Mesendoderm (in vitro differentiated cells): ENCODE data around the gene BLVRB.
"Not testable (repeated sequence)": the region's sequence is repeated elsewhere in the genome, so short reads cannot be mapped to it uniquely, and the experiment has no call there.

ENCODE experiments used
- DNase-seq: peaks from one replicate; pipeline ENCODE4 v3.0.0; 2013
- H2AK5ac ChIP-seq: 2 replicates; pipeline ENCODE4 v1.6.1; 2013; ENCODE audit warnings: low read length, inconsistent platforms
- H2BK120ac ChIP-seq: 2 replicates; pipeline ENCODE4 v1.6.1; 2013; ENCODE audit warnings: low read depth, mild to moderate bottlenecking, low read length, moderate library complexity, mixed read lengths
- H2BK15ac ChIP-seq: replicated peaks from 2 replicates; pipeline ENCODE4 v1.6.1; 2013; ENCODE audit warnings: low read depth, mild to moderate bottlenecking, moderate library complexity
- H2BK5ac ChIP-seq: 2 replicates; pipeline ENCODE4 v1.6.1; 2013; ENCODE audit warnings: low read length, inconsistent platforms
- H3K18ac ChIP-seq: 2 replicates; pipeline ENCODE4 v1.6.1; 2013; ENCODE audit warnings: mild to moderate bottlenecking, low read length, mixed read lengths
- H3K23ac ChIP-seq: one replicate; pipeline ENCODE4 v1.6.1; 2013; ENCODE audit warnings: low read length
- H3K27ac ChIP-seq: 2 replicates; pipeline ENCODE4 v1.5.1; 2013; ENCODE audit warnings: low read depth, mild to moderate bottlenecking, inconsistent platforms, low read length, moderate library complexity
- H3K27me3 ChIP-seq: 2 replicates; pipeline ENCODE4 v1.6.1; 2013; ENCODE audit warnings: low read length, control low read depth, mild to moderate bottlenecking, inconsistent platforms; ENCODE audit not compliant: insufficient read depth, poor library complexity
- H3K36me3 ChIP-seq: 2 replicates; pipeline ENCODE4 v1.6.1; 2013; ENCODE audit warnings: low read length, inconsistent platforms; ENCODE audit not compliant: control insufficient read depth, insufficient read depth
- H3K4ac ChIP-seq: one replicate; pipeline ENCODE4 v1.6.1; 2013; ENCODE audit warnings: low read depth, mild to moderate bottlenecking, low read length, moderate library complexity
- H3K4me1 ChIP-seq: 2 replicates; pipeline ENCODE4 v1.6.1; 2013; ENCODE audit warnings: low read depth, low read length, inconsistent platforms; ENCODE audit not compliant: control insufficient read depth
- H3K4me2 ChIP-seq: 2 replicates; pipeline ENCODE4 v1.6.1; 2013; ENCODE audit warnings: low read length
- H3K4me3 ChIP-seq: 2 replicates; pipeline ENCODE4 v1.5.1; 2013; ENCODE audit warnings: mild to moderate bottlenecking, low read length
- H3K56ac ChIP-seq: one replicate; pipeline ENCODE4 v1.6.1; 2013; ENCODE audit warnings: low read length
- H3K79me1 ChIP-seq: 2 replicates; pipeline ENCODE4 v1.6.1; 2013; ENCODE audit warnings: low read length, inconsistent platforms
- H3K79me2 ChIP-seq: 2 replicates; pipeline ENCODE4 v1.6.1; 2013; ENCODE audit warnings: mild to moderate bottlenecking, low read length; ENCODE audit not compliant: control insufficient read depth, insufficient read depth
- H3K9ac ChIP-seq: 2 replicates; pipeline ENCODE4 v1.6.1; 2013; ENCODE audit warnings: low read length, inconsistent platforms
- H4K5ac ChIP-seq: one replicate; pipeline ENCODE4 v1.6.1; 2013; ENCODE audit warnings: low read length
- H4K8ac ChIP-seq: one replicate; pipeline ENCODE4 v1.6.1; 2013; ENCODE audit warnings: low read depth, mild to moderate bottlenecking, control low read depth, low read length, moderate library complexity
- WGBS: extraction: QIAGEN DNeasy Blood & Tissue Kit; methylation state at CpG from one replicate; pipeline ENCODE4 v1.1.7; 2013; ENCODE audit warnings: low lambda C conversion rate, missing lambda C conversion rate; ENCODE audit not compliant: insufficient coverage; ENCODE audit errors: extremely low coverage; 5-methylcytosine and 5-hydroxymethylcytosine counted together

The BLVRB gene

GRCh38 chr19:40502647-40503319 lies 37.2 kb upstream of the BLVRB start:
- WGBS = no CpG with 5 or more reads among the region's 6 CpGs
- Histone ChIP-seq H3K9ac (no peak overlapping the region), H3K4ac (no peak overlapping the region), H3K4me2 (no peak overlapping the region), H3K36me3 (no peaks in the 10 kb centered on the region), H4K8ac (no peak overlapping the region), H2BK5ac (no peak overlapping the region), H3K4me3 (no peak overlapping the region), H3K56ac (no peak overlapping the region), H3K27me3 (no peaks in the 10 kb centered on the region), H3K79me1 (no peaks in the 10 kb centered on the region), H3K4me1 (no peaks in the 10 kb centered on the region), H2AK5ac (no peak overlapping the region), H2BK120ac (no peak overlapping the region), H3K18ac (no peak overlapping the region), H4K5ac (no peak overlapping the region), H3K23ac (no peak overlapping the region), H2BK15ac (no peak overlapping the region), H3K27ac (no peak overlapping the region), H3K79me2 (no peaks in the 10 kb centered on the region)
- peak; percentile 69 for DNase-seq

- H3K18ac ChIP-seq = no peak overlapping the region
- H3K79me2 ChIP-seq = no peaks in the 10 kb centered on the region
- H3K27ac ChIP-seq = no peak overlapping the region
- H2AK5ac ChIP-seq = no peak overlapping the region
- no peak overlapping the region for H3K4me2 ChIP-seq
- no CpG with 5 or more reads among the region's 13 CpGs for WGBS
- no peak overlapping the region for H3K9ac ChIP-seq
- no peaks in the 10 kb centered on the region for H3K27me3 ChIP-seq
- H3K4ac ChIP-seq = no peak overlapping the region
- no peaks in the 10 kb centered on the region for H3K36me3 ChIP-seq
- no peaks in the 10 kb centered on the region for H3K4me1 ChIP-seq
- H3K4me3 ChIP-seq = no peak overlapping the region
- no peak for DNase-seq
- H3K56ac ChIP-seq = no peak overlapping the region
- no peak overlapping the region for H2BK120ac ChIP-seq
- H2BK5ac ChIP-seq = no peak overlapping the region
- no peak overlapping the region for H4K5ac ChIP-seq
- no peak overlapping the region for H4K8ac ChIP-seq
- no peaks in the 10 kb centered on the region for H3K79me1 ChIP-seq
- H3K23ac ChIP-seq = no peak overlapping the region
- H2BK15ac ChIP-seq = no peak overlapping the region
Measured at GRCh38 chr19:40502081-40502480, 36.5 kb upstream of the BLVRB start.

- Histone ChIP-seq H2BK15ac (no peak overlapping the region), H2BK5ac (no peak overlapping the region), H3K79me2 (no peaks in the 10 kb centered on the region), H3K4ac (no peak overlapping the region), H3K27ac (no peak overlapping the region), H2AK5ac (no peak overlapping the region), H3K79me1 (no peaks in the 10 kb centered on the region), H4K5ac (no peak overlapping the region), H4K8ac (no peak overlapping the region), H3K4me1 (no peaks in the 10 kb centered on the region), H3K56ac (no peak overlapping the region), H3K9ac (no peak overlapping the region), H3K27me3 (no peaks in the 10 kb centered on the region), H3K36me3 (no peaks in the 10 kb centered on the region), H2BK120ac (no peak overlapping the region), H3K23ac (no peak overlapping the region), H3K4me2 (no peak overlapping the region), H3K4me3 (no peak overlapping the region), H3K18ac (no peak overlapping the region)
- no CpG with 5 or more reads among the region's 4 CpGs for WGBS
- no peak for DNase-seq
Measured at GRCh38 chr19:40501599-40501998, 36.1 kb upstream of the BLVRB start.

- not testable (repeated sequence) for H3K56ac ChIP-seq, H3K23ac ChIP-seq, H2BK5ac ChIP-seq, H3K36me3 ChIP-seq, H3K79me1 ChIP-seq, H3K27me3 ChIP-seq, H3K4me3 ChIP-seq, DNase-seq, H3K18ac ChIP-seq, H2BK120ac ChIP-seq, H3K9ac ChIP-seq, H2AK5ac ChIP-seq, H3K79me2 ChIP-seq, H4K8ac ChIP-seq, H4K5ac ChIP-seq, H3K4me2 ChIP-seq, H3K4ac ChIP-seq, H3K27ac ChIP-seq, H3K4me1 ChIP-seq, H2BK15ac ChIP-seq
- no CpG with 5 or more reads among the region's 8 CpGs for WGBS
Measured at GRCh38 chr19:40500678-40501530, 35.4 kb upstream of the BLVRB start.

- H3K27ac ChIP-seq = no peak overlapping the region
- H3K27me3 ChIP-seq = no peaks in the 10 kb centered on the region
- no peak overlapping the region for H3K4ac ChIP-seq
- no peak overlapping the region for H3K9ac ChIP-seq
- no peaks in the 10 kb centered on the region for H3K79me2 ChIP-seq
- H3K4me1 ChIP-seq = no peaks in the 10 kb centered on the region
- no peak overlapping the region for H2BK5ac ChIP-seq
- H3K4me2 ChIP-seq = no peak overlapping the region
- H3K36me3 ChIP-seq = no peaks in the 10 kb centered on the region
- H2BK15ac ChIP-seq = no peak overlapping the region
- H3K56ac ChIP-seq = no peak overlapping the region
- WGBS = no CpG with 5 or more reads among the region's 5 CpGs
- no peak overlapping the region for H3K23ac ChIP-seq
- no peak overlapping the region for H3K4me3 ChIP-seq
- H4K5ac ChIP-seq = no peak overlapping the region
- H2AK5ac ChIP-seq = no peak overlapping the region
- DNase-seq = no peak
- H3K79me1 ChIP-seq = no peaks in the 10 kb centered on the region
- H3K18ac ChIP-seq = no peak overlapping the region
- no peak overlapping the region for H4K8ac ChIP-seq
- no peak overlapping the region for H2BK120ac ChIP-seq
Measured at GRCh38 chr19:40499320-40499719, 33.8 kb upstream of the BLVRB start.
